HFFc6 (cell line): ENCODE measurements around the gene HOXD10. TPM values are rescaled to one million over a fixed set of nuclear protein-coding genes. Genes with fewer than 3 reads are reported as not detected.

Experiments used
- DNase-seq: peaks from one replicate; pipeline ENCODE4 v3.0.0-alpha.2; 2018
- H3K27ac Mint-ChIP-seq: 2 replicates; pipeline ENCODE4 v1.8.0; 2020; ENCODE audit warnings: mild to moderate bottlenecking, mixed read lengths
- H3K27me3 Mint-ChIP-seq: 2 replicates; pipeline ENCODE4 v1.8.0; 2021; ENCODE audit warnings: mild to moderate bottlenecking, moderate library complexity, mixed read lengths; ENCODE audit not compliant: insufficient read depth
- H3K36me3 Mint-ChIP-seq: 2 replicates; pipeline ENCODE4 v1.8.0; 2021; ENCODE audit warnings: low read depth, mixed read lengths
- H3K4me1 Mint-ChIP-seq: 2 replicates; pipeline ENCODE4 v1.8.0; 2020; ENCODE audit warnings: low read depth, mixed read lengths
- H3K4me3 Mint-ChIP-seq: 2 replicates; pipeline ENCODE4 v1.8.0; 2020; ENCODE audit warnings: mild to moderate bottlenecking, moderate library complexity, mixed read lengths
- H3K9me3 Mint-ChIP-seq: 2 replicates; pipeline ENCODE4 v1.8.0; 2020; ENCODE audit warnings: mild to moderate bottlenecking, mixed read lengths
- total RNA-seq, 6 experiments: library from RNA; stranded (reverse); fragmentation: NEBNext Ultra II Directional; extraction: Animal tissue kit (Norgen Biotek cat#: 25700); gene quantifications; 2 replicates in 1 of 6; 3 replicates in 5 of 6; pipeline ENCODE4 v1.2.3, GENCODE V29; 2021
- TF ChIP-seq, protein P1 (sequence below): fragments of 200-600 bp; sonication (generic); IDR thresholded peaks from 2 replicates; pipeline ENCODE4 v1.5.0; 2021; ENCODE audit warnings: antibody characterized with exemption, mild to moderate bottlenecking

Gene HOXD10
- total RNA-seq, 6 experiments from 2014 or later = 10.9 to 14.5 (median 12.8) TPM

DNA sequence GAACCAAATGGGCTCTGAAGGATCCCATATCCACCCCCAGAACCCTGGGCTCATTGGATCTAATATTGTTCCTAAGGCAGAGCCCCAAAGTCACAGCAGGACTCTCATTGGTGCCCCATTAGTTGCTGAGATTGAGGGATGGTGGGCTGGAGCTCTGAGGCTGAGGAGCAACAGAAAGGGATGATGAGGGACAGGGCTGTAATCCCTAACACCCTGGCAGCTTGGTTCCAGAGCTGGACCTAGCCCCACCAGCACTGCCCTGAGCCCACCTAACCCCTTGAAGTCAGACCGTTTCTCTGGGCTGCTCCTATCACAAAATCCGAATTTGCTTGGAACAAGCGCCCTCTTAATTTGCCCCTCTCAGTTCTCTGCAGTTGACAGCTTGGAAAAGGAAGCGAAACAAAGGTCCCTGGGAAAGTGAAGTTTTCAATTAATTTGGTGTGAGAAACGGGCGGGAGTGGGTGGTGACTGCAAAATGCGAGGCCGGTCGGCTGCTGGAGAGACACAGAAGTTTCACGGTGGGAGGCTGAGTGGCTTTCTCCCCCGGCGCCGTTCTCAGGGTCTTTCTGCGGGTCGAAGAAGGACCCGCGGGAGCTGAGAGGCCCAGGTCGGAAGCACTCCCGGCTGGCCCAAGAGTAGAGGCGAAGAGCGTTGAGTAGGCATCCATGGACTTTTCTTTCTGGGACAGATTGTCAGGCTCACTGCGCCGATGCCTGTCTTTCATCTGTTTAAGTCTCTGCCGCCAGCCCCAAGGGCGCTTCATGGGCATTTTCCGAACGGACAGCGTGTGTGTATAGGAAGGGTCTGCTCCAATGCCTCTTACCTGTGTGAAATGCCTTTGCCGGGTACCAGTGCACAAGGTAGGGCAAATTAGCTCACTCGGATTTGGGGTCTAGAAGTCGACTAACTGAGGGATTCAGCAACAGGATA is 25.0 kb upstream of the HOXD10 start:
- peaks cover 23% of the 10 kb centered on the region for H3K4me1 Mint-ChIP-seq
- no peak overlapping the region for H3K27ac Mint-ChIP-seq
- H3K9me3 Mint-ChIP-seq = no peaks in the 10 kb centered on the region
- DNase-seq = no peak
- H3K27me3 Mint-ChIP-seq = peaks cover 40% of the 10 kb centered on the region
- TF ChIP-seq, protein P1, sequence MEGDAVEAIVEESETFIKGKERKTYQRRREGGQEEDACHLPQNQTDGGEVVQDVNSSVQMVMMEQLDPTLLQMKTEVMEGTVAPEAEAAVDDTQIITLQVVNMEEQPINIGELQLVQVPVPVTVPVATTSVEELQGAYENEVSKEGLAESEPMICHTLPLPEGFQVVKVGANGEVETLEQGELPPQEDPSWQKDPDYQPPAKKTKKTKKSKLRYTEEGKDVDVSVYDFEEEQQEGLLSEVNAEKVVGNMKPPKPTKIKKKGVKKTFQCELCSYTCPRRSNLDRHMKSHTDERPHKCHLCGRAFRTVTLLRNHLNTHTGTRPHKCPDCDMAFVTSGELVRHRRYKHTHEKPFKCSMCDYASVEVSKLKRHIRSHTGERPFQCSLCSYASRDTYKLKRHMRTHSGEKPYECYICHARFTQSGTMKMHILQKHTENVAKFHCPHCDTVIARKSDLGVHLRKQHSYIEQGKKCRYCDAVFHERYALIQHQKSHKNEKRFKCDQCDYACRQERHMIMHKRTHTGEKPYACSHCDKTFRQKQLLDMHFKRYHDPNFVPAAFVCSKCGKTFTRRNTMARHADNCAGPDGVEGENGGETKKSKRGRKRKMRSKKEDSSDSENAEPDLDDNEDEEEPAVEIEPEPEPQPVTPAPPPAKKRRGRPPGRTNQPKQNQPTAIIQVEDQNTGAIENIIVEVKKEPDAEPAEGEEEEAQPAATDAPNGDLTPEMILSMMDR = no peak
- H3K36me3 Mint-ChIP-seq = peaks cover 8% of the 10 kb centered on the region; the same call in 1 of the 2 replicates
- H3K4me3 Mint-ChIP-seq = peak overlapping the region; percentile 28

DNA sequence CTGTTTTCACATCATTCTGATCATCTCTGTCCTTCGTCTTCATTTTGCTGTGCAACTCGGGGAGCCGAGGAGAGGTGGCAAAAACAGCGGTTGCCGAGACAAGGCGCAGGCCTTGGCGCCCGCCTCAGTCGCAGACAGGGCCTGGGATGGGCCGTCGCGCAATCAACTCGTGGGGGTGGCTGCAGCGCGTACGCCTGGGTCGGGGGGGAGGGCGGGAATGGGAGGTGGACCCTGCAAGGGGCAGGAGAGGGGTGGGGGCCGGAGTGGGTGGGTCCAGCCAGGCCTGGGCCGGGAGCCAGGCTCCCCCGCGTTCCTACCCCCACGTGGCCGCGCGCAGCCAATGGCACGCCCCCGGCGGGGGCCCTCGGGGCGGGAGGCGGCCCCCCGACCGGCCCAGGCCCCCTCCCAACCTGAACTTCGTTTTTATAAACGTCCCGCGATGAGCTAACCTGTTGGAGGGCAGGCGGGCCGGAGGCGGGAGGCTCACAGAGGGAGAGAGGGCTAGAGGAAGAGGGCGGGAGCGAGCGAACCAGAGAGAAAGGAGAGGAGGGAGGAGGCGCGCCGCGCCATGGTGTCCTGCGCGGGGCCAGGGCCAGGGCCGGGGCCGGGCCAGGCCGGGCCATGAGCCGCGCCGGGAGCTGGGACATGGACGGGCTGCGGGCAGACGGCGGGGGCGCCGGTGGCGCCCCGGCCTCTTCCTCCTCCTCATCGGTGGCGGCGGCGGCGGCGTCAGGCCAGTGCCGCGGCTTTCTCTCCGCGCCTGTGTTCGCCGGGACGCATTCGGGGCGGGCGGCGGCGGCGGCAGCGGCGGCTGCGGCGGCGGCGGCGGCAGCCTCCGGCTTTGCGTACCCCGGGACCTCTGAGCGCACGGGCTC is 24.1 kb upstream of the HOXD10 start, which contains the start of gene HOXD13:
Gene HOXD13 (plus strand): TSS at position 452 of the 875 bp plus-strand sequence. CDS start 170 bp downstream, at position 622.
- H3K4me3 Mint-ChIP-seq = peak within 1 kb of the TSS; percentile 86
- peaks cover 39% of the 10 kb centered on the region for H3K27me3 Mint-ChIP-seq
- TF ChIP-seq, protein P1 = no peak
- DNase-seq = no peak
- peaks cover 26% of the 10 kb centered on the region for H3K4me1 Mint-ChIP-seq
- H3K9me3 Mint-ChIP-seq = no peaks in the 10 kb centered on the region
- H3K27ac Mint-ChIP-seq = no peak within 1 kb of the TSS
- H3K36me3 Mint-ChIP-seq = peaks cover 8% of the 10 kb centered on the region; the same call in 1 of the 2 replicates

DNA sequence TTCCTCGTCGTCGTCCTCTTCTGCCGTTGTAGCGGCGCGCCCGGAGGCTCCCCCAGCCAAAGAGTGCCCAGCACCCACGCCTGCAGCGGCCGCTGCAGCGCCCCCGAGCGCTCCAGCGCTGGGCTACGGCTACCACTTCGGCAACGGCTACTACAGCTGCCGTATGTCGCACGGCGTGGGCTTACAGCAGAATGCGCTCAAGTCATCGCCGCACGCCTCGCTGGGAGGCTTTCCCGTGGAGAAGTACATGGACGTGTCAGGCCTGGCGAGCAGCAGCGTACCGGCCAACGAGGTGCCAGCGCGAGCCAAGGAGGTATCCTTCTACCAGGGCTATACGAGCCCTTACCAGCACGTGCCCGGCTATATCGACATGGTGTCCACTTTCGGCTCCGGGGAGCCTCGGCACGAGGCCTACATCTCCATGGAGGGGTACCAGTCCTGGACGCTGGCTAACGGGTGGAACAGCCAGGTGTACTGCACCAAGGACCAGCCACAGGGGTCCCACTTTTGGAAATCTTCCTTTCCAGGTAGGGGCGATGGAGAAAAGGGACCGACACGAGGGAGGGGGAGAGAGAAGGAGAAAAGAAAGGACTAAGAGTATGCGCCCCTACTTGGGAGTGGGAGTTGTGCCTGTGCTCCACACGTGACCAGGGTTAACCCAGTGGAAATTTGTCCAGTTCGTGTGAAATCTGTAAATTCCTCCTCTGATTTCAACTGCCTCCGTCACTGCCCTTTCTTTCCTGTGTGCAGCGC is 23.3 kb upstream of the HOXD10 start:
- Mint-ChIP-seq H3K9me3 (no peaks in the 10 kb centered on the region), H3K27ac (no peak overlapping the region)

DNA sequence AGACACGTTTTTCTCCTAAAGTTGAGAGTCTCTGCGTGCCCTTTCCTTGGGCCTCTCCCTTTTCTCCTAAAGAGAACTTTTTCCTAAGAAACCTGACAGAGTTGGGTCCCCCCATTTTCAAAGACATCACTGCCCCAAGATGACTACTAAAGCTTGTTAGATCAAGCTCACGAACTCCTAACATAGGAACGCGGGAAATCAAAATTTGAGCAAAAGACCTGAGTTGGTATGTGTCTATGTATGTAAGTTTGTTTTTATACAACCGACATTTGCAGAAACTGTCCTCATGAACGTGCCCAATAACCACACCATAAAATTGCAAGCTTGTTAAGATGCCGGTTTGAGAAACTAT is 22.7 kb upstream of the HOXD10 start:
- H3K27me3 Mint-ChIP-seq = peaks cover 38% of the 10 kb centered on the region
- peak overlapping the region; percentile 86 for H3K4me3 Mint-ChIP-seq
- H3K9me3 Mint-ChIP-seq = no peaks in the 10 kb centered on the region
- peaks cover 8% of the 10 kb centered on the region; the same call in 1 of the 2 replicates for H3K36me3 Mint-ChIP-seq
- H3K4me1 Mint-ChIP-seq = peaks cover 27% of the 10 kb centered on the region
- no peak for DNase-seq
- TF ChIP-seq, protein P1 = no peak
- no peak overlapping the region for H3K27ac Mint-ChIP-seq

More for the DNA sequence above, 23.3 kb upstream of the HOXD10 start:
- DNase-seq = no peak
- TF ChIP-seq, protein P1 = peak; percentile 55; the same call in 1 of the 2 replicates
- peak overlapping the region; percentile 86 for H3K4me3 Mint-ChIP-seq
- H3K4me1 Mint-ChIP-seq = peaks cover 29% of the 10 kb centered on the region
- H3K36me3 Mint-ChIP-seq = peaks cover 8% of the 10 kb centered on the region; the same call in 1 of the 2 replicates
- H3K27me3 Mint-ChIP-seq = peaks cover 36% of the 10 kb centered on the region

DNA sequence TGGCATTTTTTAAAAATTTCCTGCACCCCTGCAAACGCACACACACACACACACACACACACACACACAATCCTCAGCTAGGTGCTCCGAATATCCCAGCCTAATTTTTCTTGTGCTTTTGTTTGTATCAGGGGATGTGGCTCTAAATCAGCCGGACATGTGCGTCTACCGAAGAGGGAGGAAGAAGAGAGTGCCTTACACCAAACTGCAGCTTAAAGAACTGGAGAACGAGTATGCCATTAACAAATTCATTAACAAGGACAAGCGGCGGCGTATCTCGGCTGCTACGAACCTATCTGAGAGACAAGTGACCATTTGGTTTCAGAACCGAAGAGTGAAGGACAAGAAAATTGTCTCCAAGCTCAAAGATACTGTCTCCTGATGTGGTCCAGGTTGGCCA is 22.2 kb upstream of the HOXD10 start:
- H3K4me1 Mint-ChIP-seq = peaks cover 27% of the 10 kb centered on the region
- H3K27ac Mint-ChIP-seq = no peak overlapping the region
- H3K4me3 Mint-ChIP-seq = peak overlapping the region; percentile 86; the same call in 1 of the 2 replicates
- H3K36me3 Mint-ChIP-seq = peaks cover 8% of the 10 kb centered on the region; the same call in 1 of the 2 replicates
- TF ChIP-seq, protein P1 = no peak
- DNase-seq = no peak
- peaks cover 37% of the 10 kb centered on the region for H3K27me3 Mint-ChIP-seq
- H3K9me3 Mint-ChIP-seq = no peaks in the 10 kb centered on the region
